ENCODE results near the gene DCN. TPM values are rescaled to one million over a fixed set of nuclear protein-coding genes. Genes with fewer than 3 reads are reported as not detected.
"Not testable (repeated sequence)": the region's sequence is repeated elsewhere in the genome, so short reads cannot be mapped to it uniquely, and the experiment has no call there.

Gene DCN
- total RNA-seq, 4 donors from 2014 or later: 1,699 to 4,675 (median 2,258) TPM

DNA sequence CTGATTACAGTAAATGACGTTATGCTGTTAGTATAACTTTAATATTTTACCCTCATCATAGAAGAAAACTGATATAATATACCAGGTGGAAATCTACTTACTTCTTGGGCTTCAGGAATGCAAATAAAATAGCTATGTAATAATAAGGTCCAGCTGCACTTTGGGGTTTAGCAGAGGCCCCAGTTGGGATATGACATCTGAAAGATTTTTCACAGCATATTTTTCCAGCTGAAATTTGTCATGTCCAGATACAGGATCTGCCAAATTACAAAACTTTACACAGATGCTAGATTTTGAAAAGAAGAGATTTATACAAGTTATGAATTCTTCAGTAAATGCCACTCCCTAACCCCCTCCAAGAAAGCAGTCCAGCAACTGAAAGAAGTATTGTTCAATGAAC, 29.2 kb upstream of the DCN start:
- H3K36me3 ChIP-seq: no peaks in the 10 kb centered on the region
- no peak for DNase-seq
- no peak overlapping the region for H3K4me3 ChIP-seq
- no peaks in the 10 kb centered on the region for H3K9me3 ChIP-seq
- no peaks in the 10 kb centered on the region for H3K27me3 ChIP-seq
- TF ChIP-seq, protein P1, sequence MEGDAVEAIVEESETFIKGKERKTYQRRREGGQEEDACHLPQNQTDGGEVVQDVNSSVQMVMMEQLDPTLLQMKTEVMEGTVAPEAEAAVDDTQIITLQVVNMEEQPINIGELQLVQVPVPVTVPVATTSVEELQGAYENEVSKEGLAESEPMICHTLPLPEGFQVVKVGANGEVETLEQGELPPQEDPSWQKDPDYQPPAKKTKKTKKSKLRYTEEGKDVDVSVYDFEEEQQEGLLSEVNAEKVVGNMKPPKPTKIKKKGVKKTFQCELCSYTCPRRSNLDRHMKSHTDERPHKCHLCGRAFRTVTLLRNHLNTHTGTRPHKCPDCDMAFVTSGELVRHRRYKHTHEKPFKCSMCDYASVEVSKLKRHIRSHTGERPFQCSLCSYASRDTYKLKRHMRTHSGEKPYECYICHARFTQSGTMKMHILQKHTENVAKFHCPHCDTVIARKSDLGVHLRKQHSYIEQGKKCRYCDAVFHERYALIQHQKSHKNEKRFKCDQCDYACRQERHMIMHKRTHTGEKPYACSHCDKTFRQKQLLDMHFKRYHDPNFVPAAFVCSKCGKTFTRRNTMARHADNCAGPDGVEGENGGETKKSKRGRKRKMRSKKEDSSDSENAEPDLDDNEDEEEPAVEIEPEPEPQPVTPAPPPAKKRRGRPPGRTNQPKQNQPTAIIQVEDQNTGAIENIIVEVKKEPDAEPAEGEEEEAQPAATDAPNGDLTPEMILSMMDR (IDR thresholded peaks at IDR 0.05): no peak
- TF ChIP-seq POLR2A (IDR thresholded peaks at IDR 0.05): no peak
- H3K27ac ChIP-seq: no peak overlapping the region
- intact Hi-C loops (cut with DNase I; ENCODE audit: low total_unique reads): no loop called here
- no peaks in the 10 kb centered on the region for H3K4me1 ChIP-seq

DNA sequence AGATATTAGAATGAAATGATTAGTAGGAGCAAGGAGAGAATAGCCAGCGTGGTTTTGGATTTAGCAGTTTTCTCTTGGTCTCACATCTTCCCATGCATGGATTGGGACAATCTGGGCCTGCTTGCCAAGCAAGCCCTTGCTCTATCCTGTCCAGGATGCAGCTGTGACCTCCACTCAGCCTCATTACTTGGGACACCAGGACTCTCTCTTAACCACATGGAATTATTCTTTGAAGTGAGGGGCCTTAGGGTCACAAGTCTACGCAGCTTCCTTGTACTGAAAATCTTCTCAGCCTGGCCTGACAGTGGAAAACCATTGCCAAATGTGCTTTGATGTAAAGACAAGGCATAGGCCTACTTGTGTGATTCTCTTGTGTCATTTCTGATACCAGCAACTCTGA, 28.0 kb upstream of the DCN start:
- intact Hi-C loops (cut with DNase I; ENCODE audit: low total_unique reads): no loop called here
- no peaks in the 10 kb centered on the region for H3K36me3 ChIP-seq
- H3K4me3 ChIP-seq: no peak overlapping the region
- TF ChIP-seq, protein P1 (IDR thresholded peaks at IDR 0.05): no peak
- TF ChIP-seq POLR2A (IDR thresholded peaks at IDR 0.05): no peak
- H3K9me3 ChIP-seq: no peaks in the 10 kb centered on the region
- DNase-seq: no peak
- H3K27me3 ChIP-seq: no peaks in the 10 kb centered on the region
- no peaks in the 10 kb centered on the region for H3K4me1 ChIP-seq
- H3K27ac ChIP-seq: no peak overlapping the region

DNA sequence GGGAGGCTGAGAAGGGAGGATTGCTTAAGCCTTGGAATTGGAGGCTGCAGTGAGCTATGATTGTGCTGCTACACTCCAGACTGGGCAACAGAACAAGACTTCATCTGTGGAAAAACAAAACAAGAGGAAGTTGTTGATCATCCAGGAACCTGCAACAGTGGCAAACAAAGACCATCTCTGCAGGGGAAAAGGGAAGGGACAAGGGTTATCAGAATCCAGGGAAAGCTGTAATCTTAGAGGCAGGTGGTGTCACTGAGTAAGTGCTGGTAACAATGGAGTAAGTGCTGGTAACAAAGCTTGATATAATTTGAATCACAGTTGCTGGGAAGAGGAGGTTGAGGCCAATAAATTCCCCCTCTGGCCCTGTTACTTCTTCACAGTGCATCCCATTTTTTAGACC, 27.5 kb upstream of the DCN start:
- H3K4me1 ChIP-seq: no peaks in the 10 kb centered on the region
- no peak for DNase-seq
- H3K27me3 ChIP-seq: no peaks in the 10 kb centered on the region
- no peak overlapping the region for H3K27ac ChIP-seq
- no peaks in the 10 kb centered on the region for H3K9me3 ChIP-seq
- TF ChIP-seq, protein P1 (IDR thresholded peaks at IDR 0.05): no peak
- no peak for TF ChIP-seq POLR2A (IDR thresholded peaks at IDR 0.05)
- H3K36me3 ChIP-seq: no peaks in the 10 kb centered on the region
- intact Hi-C loops (cut with DNase I; ENCODE audit: low total_unique reads): no loop called here
- H3K4me3 ChIP-seq: no peak overlapping the region

DNA sequence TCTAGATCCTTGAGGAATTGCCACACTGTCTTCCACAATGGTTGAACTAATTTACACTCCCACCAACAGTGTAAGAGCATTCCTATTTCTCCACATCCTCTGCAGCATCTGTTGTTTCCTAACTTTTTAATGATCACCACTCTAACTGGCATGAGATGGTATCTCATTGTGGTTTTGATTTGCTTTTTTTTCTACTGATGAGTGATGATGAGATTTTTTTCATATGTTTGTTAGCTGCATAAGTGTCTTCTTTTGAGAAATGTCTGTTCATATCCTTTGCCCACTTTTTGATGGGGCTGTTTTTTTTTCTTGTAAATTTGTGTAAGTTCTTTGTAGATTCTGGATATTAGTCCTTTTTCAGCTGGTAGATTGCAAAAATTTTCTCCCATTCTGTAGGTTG, 24.7 kb upstream of the DCN start:
- intact Hi-C loops (cut with DNase I; ENCODE audit: low total_unique reads); H3K27me3 ChIP-seq; H3K9me3 ChIP-seq; DNase-seq; H3K4me3 ChIP-seq; H3K4me1 ChIP-seq; H3K27ac ChIP-seq; H3K36me3 ChIP-seq: not testable (repeated sequence)

DNA sequence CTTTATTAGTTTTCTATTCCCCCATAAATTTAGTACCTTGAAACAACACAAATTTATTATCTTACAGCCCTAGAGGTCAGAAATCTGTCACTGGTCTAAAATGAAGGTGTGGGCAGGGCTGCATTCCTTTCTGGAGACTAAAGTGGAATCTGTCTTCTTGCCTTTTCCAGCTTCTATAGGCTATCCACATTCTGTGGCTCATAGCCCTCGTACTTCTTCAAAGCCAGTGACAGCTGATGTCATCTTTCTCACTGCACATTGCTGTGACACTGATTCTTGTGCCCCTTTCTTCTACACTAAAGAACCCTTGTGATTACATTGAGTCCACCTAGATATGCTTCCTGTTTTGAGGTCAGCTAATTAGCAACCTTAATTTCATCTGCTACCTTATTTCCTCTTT, 23.2 kb upstream of the DCN start:
- H3K4me3 ChIP-seq: no peak overlapping the region
- DNase-seq: no peak
- intact Hi-C loops (cut with DNase I; ENCODE audit: low total_unique reads): no loop called here
- no peaks in the 10 kb centered on the region for H3K4me1 ChIP-seq
- H3K9me3 ChIP-seq: no peaks in the 10 kb centered on the region
- no peaks in the 10 kb centered on the region for H3K27me3 ChIP-seq
- H3K36me3 ChIP-seq: no peaks in the 10 kb centered on the region
- no peak overlapping the region for H3K27ac ChIP-seq
- TF ChIP-seq POLR2A (IDR thresholded peaks at IDR 0.05): no peak
- TF ChIP-seq, protein P1 (IDR thresholded peaks at IDR 0.05): no peak

DNA sequence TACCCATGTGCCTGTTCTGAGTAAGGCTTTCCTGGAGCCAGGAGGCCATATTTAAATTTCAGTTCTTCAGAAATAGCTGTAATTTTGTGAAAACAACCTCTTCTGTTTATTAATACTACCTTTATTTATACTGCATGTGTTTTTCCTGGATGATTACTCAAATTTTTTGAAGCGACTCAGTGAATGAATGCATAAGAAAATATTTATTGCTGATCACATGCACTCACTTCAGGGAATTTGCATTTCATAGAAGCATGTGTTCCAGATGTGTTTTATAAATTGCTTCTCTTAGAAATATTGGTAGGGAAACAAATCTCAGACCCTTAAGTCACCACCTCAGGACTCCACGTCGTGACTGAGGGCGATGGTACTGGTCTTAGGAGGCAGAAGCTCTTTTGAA, 21.8 kb upstream of the DCN start:
- no peaks in the 10 kb centered on the region for H3K9me3 ChIP-seq
- no peaks in the 10 kb centered on the region for H3K36me3 ChIP-seq
- no peak overlapping the region for H3K4me3 ChIP-seq
- no peaks in the 10 kb centered on the region for H3K27me3 ChIP-seq
- DNase-seq: no peak
- intact Hi-C loops (cut with DNase I; ENCODE audit: low total_unique reads): no loop called here
- H3K27ac ChIP-seq: no peak overlapping the region
- H3K4me1 ChIP-seq: no peaks in the 10 kb centered on the region
- TF ChIP-seq, protein P1 (IDR thresholded peaks at IDR 0.05): no peak
- no peak for TF ChIP-seq POLR2A (IDR thresholded peaks at IDR 0.05)
